GM12878 (cell line): Measurements from ENCODE around the gene MAML2. TPM values are rescaled to one million over a fixed set of nuclear protein-coding genes. Genes with fewer than 3 reads are reported as not detected.

Source experiments
- ATAC-seq: fragments of 200-7000 bp; cut with Tn5 transposase; 3 replicates; pipeline ENCODE4 v1.9.1; 2020; ENCODE audit warnings: mild to moderate bottlenecking, moderate library complexity
- BruUV-seq: library from RNA; stranded (reverse); fragments of 400-500 nt; replicated peaks from 2 replicates; lab custom pipeline; 2021; lab: Mats Ljungman, UMichigan
- CTCF ChIA-PET: fragments of 300-600 bp; sonication (Branson Sonifier 250); formaldehyde crosslinking; extraction: SDS; loops from one replicate; lab custom pipeline; 2021; ENCODE audit warnings: inconsistent platforms; lab: Yijun Ruan, JAX
- POLR2A ChIA-PET: fragments of 350-600 bp; formaldehyde crosslinking; extraction: SDS; loops from one replicate; lab custom pipeline; 2021; ENCODE audit warnings: inconsistent platforms; lab: Charles Lee
- RAD21 ChIA-PET: fragments of 300-600 bp; sonication (Branson Sonifier 250); formaldehyde crosslinking; loops from one replicate; lab custom pipeline; 2023; ENCODE audit warnings: antibody characterized with exemption; ENCODE audit not compliant: unreplicated experiment; lab: Charles Lee
- SMC1A ChIA-PET: fragments of 300-600 bp; sonication (Branson Sonifier 250); formaldehyde crosslinking; loops from one replicate; lab custom pipeline; 2023; ENCODE audit not compliant: unreplicated experiment, uncharacterized antibody; lab: Charles Lee
- DNase-seq: peaks from one replicate; pipeline ENCODE4 v3.0.0-alpha.2; 2011; ENCODE audit warnings: low read depth, low spot score
- FAIRE-seq: peaks from 3 replicates; lab custom pipeline; 2011; peaks lifted over from hg19 to GRCh38; lab: Jason Lieb, UNC
- H2AFZ ChIP-seq: 2 replicates; pipeline ENCODE4 v1.6.0; 2011; ENCODE audit warnings: low read depth, low read length, control low read depth; ENCODE audit not compliant: control insufficient read depth
- H3K27ac ChIP-seq: 2 replicates; pipeline ENCODE4 v1.5.1; 2011; ENCODE audit warnings: control low read depth; ENCODE audit not compliant: control insufficient read depth, insufficient read depth
- H3K27me3 ChIP-seq, 2 experiments: replicated peaks in 1 of 2; 2 replicates each; pipeline versions ENCODE4 v1.6.0 to v1.6.1; 2011; ENCODE audit warnings: low read length in 1 of 2; ENCODE audit not compliant: control insufficient read depth in 2 of 2, insufficient read depth in 2 of 2
- H3K36me3 ChIP-seq, 2 experiments: 2 replicates each; pipeline ENCODE4 v1.5.1; 2011; ENCODE audit warnings: low read length in 1 of 2; ENCODE audit not compliant: control insufficient read depth in 2 of 2, insufficient read depth in 2 of 2
- H3K4me1 ChIP-seq: 2 replicates; pipeline ENCODE4 v1.6.1; 2011; ENCODE audit warnings: mild to moderate bottlenecking, low read length, moderate library complexity, mixed read lengths; ENCODE audit not compliant: control insufficient read depth, insufficient read depth
- H3K4me2 ChIP-seq: 2 replicates; pipeline ENCODE4 v1.6.0; 2011; ENCODE audit warnings: control low read depth; ENCODE audit not compliant: control insufficient read depth, insufficient read depth
- H3K4me3 ChIP-seq: fragments of 200-600 bp; sonication (generic); 2 replicates; pipeline ENCODE4 v1.5.1; 2016
- H3K79me2 ChIP-seq: 2 replicates; pipeline ENCODE4 v1.6.0; 2011; ENCODE audit warnings: low read length; ENCODE audit not compliant: control insufficient read depth, insufficient read depth
- H3K9ac ChIP-seq: 2 replicates; pipeline ENCODE4 v1.8.0; 2011; ENCODE audit warnings: low read length, control low read depth, mixed read lengths; ENCODE audit not compliant: control insufficient read depth, insufficient read depth
- H3K9me3 ChIP-seq: replicated peaks from 3 replicates; pipeline ENCODE4 v1.5.1; 2011; ENCODE audit warnings: mild to moderate bottlenecking, low read length; ENCODE audit not compliant: control insufficient read depth, insufficient read depth
- H4K20me1 ChIP-seq: 2 replicates; pipeline ENCODE4 v1.6.0; 2011; ENCODE audit not compliant: control insufficient read depth, insufficient read depth
- ATF3 ChIP-seq: IDR thresholded peaks from 2 replicates; pipeline ENCODE4 v1.6.1; 2011; ENCODE audit warnings: low read depth, mild to moderate bottlenecking, low read length, moderate library complexity, borderline replicate concordance; ENCODE audit errors: extremely low read depth
- BACH1 ChIP-seq: fragments of 450-650 bp; IDR thresholded peaks from 2 replicates; pipeline ENCODE4 v1.6.1; 2017; ENCODE audit warnings: mild to moderate bottlenecking, borderline replicate concordance
- E2F8 ChIP-seq: fragments of 450-650 bp; IDR thresholded peaks from 2 replicates; pipeline ENCODE4 v1.6.1; 2018; ENCODE audit warnings: mild to moderate bottlenecking, low read depth, moderate library complexity; ENCODE audit not compliant: partially characterized antibody
- EGR1 ChIP-seq, 2 experiments: IDR thresholded peaks; 1 replicate in 1 of 2; 2 replicates in 1 of 2; pipeline ENCODE4 v1.6.1; 2011 to 2012; ENCODE audit warnings: low read depth in 2 of 2, low read length in 2 of 2, borderline replicate concordance in 1 of 2, mild to moderate bottlenecking in 1 of 2, moderate library complexity in 1 of 2
- EP300 ChIP-seq, 2 experiments: fragments of 150-350 bp in 1 of 2; IDR thresholded peaks; 2 replicates each; pipeline ENCODE4 v1.6.1; 2011 to 2012; ENCODE audit warnings: low read depth in 2 of 2, low read length in 2 of 2, borderline replicate concordance in 1 of 2, improper control_type of control experiment in 1 of 2, inconsistent platforms in 1 of 2; ENCODE audit not compliant: control insufficient read depth in 1 of 2
- FOS ChIP-seq: IDR thresholded peaks from 3 replicates; pipeline ENCODE4 v1.6.1; 2011; ENCODE audit warnings: borderline replicate concordance; ENCODE audit not compliant: insufficient read length; ENCODE audit errors: extremely low read depth
- NR2C2 ChIP-seq: IDR thresholded peaks from 2 replicates; pipeline ENCODE4 v1.6.1; 2011; ENCODE audit warnings: borderline replicate concordance, low read depth; ENCODE audit not compliant: control insufficient read depth, insufficient read length
- PAX8 ChIP-seq: fragments of 450-650 bp; IDR thresholded peaks from 2 replicates; pipeline ENCODE4 v1.6.1; 2017; ENCODE audit warnings: mild to moderate bottlenecking, moderate library complexity
- TBL1XR1 ChIP-seq: IDR thresholded peaks from 2 replicates; pipeline ENCODE4 v1.6.1; 2012; ENCODE audit warnings: low read depth, low read length, improper control_type of control experiment
- ZBED1 ChIP-seq: IDR thresholded peaks from 2 replicates; pipeline ENCODE4 v1.6.1; 2016; ENCODE audit warnings: borderline replicate concordance
- WGBS: methylation state at CpG from one replicate; pipeline ENCODE4 v1.1.6; 2016; ENCODE audit warnings: low lambda C conversion rate; ENCODE audit not compliant: insufficient replicate concordance, insufficient coverage; ENCODE audit errors: missing lambda C conversion rate; 5-methylcytosine and 5-hydroxymethylcytosine counted together
- in situ Hi-C: fragments of 300-500 bp; cut with MboI; formaldehyde crosslinking; loops from 9 replicates; pipeline ENCODE4 v1.14.3; 2018; ENCODE audit warnings: mixed read lengths
- intact Hi-C: fragments of 100-400 bp; cut with micrococcal nuclease; formaldehyde crosslinking; loops from one replicate; pipeline ENCODE4 v1.14.2; 2022; ENCODE audit not compliant: unreplicated experiment
- polyA plus RNA-seq, 11 experiments: library from polyadenylated mRNA; depleted of rRNA in 4 of 11; unstranded in 6 of 11; stranded (reverse) in 5 of 11; fragments of >200 nt; fragmentation: Nextera tagmentation in 4 of 11; fragmentation: Illumina TruSeq in 1 of 11; extraction: Ambion mirVana in 4 of 11; extraction: Trizol in 1 of 11; gene quantifications; 1 replicate in 1 of 11; 2 replicates in 10 of 11; pipeline versions ENCODE4 v1.2.1 to v1.2.3, GENCODE V29; 2011 to 2016; ENCODE audit warnings: inconsistent platforms in 2 of 11, missing spikeins in 2 of 11, low read depth in 1 of 11
- total RNA-seq, 4 experiments: library from RNA; depleted of rRNA in 3 of 4; stranded (reverse); fragments of >200 nt in 3 of 4; fragmentation: Illumina TruSeq in 1 of 4; extraction: Trizol in 1 of 4; gene quantifications; 2 replicates each; pipeline versions ENCODE4 v1.2.1 to v1.2.3, GENCODE V29; 2013 to 2021
- TF ChIP-seq, protein P1 (sequence below): fragments of 450-650 bp; formaldehyde crosslinking; IDR thresholded peaks from 2 replicates; pipeline ENCODE4 v1.4.0; 2020; ENCODE audit warnings: mild to moderate bottlenecking, moderate library complexity
- TF ChIP-seq, protein P2 (sequence below): IDR thresholded peaks from 2 replicates; pipeline ENCODE4 v1.6.1; 2011; ENCODE audit warnings: mild to moderate bottlenecking, low read depth, low read length, moderate library complexity; ENCODE audit not compliant: insufficient replicate concordance

Gene MAML2
- total and polyA plus RNA-seq, 10 of the 15 experiments (the other 5 are each of a cell fraction or from before 2014, with no cell fraction given) = 2.5 to 15.1 (median 12.0) TPM

DNA sequence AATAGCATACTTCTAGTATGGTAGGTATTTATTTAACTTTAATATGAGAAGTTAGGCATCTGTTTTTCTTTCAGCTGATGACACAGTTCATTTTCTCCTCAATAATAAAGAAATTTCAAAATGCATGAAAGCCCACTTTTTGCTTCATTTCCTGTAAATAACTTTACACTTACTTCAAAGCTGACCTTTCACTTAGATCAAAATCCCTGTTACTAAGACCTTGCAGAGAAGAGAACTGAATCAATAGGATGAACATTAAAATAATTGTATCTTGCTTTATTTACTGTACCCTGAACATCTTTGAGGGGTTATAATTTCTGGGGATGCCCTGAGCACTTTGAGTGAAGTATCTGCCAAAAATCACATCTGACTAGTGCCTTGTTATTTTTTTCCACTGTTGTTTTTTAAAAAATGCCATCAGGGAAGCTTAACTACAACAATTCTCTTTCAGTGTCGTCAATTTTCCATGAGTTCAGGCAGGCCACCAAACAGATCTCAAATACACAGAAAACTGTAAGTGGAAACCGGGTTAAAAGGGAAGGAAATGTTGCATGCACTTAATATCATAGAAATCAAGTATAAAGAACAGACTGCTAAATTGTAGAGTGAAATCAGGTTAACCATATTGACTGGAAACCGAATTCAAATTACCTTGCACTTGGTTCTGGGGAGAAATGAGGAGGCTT, 206.2 kb downstream of the MAML2 start:
- SMC1A ChIA-PET = interaction anchor here (1.3 to 1.7 kb wide), 2 partner anchors 9 to 25 kb away, joined by 3 to 6 read pairs; no protein-coding TSS in a partner anchor
- ATAC-seq (no peak), FAIRE-seq (no peak), DNase-seq (no peak)
- RAD21 ChIA-PET = no interaction called here
- H3K27me3 ChIP-seq = no peaks in the 10 kb centered on the region
- intact Hi-C loops = no loop called here
- POLR2A ChIA-PET = interaction anchor here (0.5 kb wide), 1 partner anchor 24 kb away, joined by 4 read pairs; no protein-coding TSS in a partner anchor
- H3K9ac ChIP-seq = no peak overlapping the region
- no peaks in the 10 kb centered on the region for H4K20me1 ChIP-seq
- H3K9me3 ChIP-seq = no peaks in the 10 kb centered on the region
- BruUV-seq = no TSS peak
- TF ChIP-seq E2F8 (no peak), PAX8 (no peak), BACH1 (no peak), ZBED1 (no peak), TBL1XR1 (no peak), EP300 (IDR thresholded peaks at IDR 0.05; ENCODE audit: borderline replicate concordance in 1 of 2, control insufficient read depth in 1 of 2, low read depth in 2 of 2, low read length in 2 of 2) (no peak), NR2C2 (no peak), ATF3 (no peak), FOS (no peak), EGR1 (IDR thresholded peaks at IDR 0.05; ENCODE audit: borderline replicate concordance in 1 of 2, low read depth in 2 of 2, low read length in 2 of 2) (no peak)
- TF ChIP-seq, protein P1, sequence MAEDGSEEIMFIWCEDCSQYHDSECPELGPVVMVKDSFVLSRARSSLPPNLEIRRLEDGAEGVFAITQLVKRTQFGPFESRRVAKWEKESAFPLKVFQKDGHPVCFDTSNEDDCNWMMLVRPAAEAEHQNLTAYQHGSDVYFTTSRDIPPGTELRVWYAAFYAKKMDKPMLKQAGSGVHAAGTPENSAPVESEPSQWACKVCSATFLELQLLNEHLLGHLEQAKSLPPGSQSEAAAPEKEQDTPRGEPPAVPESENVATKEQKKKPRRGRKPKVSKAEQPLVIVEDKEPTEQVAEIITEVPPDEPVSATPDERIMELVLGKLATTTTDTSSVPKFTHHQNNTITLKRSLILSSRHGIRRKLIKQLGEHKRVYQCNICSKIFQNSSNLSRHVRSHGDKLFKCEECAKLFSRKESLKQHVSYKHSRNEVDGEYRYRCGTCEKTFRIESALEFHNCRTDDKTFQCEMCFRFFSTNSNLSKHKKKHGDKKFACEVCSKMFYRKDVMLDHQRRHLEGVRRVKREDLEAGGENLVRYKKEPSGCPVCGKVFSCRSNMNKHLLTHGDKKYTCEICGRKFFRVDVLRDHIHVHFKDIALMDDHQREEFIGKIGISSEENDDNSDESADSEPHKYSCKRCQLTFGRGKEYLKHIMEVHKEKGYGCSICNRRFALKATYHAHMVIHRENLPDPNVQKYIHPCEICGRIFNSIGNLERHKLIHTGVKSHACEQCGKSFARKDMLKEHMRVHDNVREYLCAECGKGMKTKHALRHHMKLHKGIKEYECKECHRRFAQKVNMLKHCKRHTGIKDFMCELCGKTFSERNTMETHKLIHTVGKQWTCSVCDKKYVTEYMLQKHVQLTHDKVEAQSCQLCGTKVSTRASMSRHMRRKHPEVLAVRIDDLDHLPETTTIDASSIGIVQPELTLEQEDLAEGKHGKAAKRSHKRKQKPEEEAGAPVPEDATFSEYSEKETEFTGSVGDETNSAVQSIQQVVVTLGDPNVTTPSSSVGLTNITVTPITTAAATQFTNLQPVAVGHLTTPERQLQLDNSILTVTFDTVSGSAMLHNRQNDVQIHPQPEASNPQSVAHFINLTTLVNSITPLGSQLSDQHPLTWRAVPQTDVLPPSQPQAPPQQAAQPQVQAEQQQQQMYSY (CRISPR knock-in tag) = no peak
- TF ChIP-seq, protein P2, sequence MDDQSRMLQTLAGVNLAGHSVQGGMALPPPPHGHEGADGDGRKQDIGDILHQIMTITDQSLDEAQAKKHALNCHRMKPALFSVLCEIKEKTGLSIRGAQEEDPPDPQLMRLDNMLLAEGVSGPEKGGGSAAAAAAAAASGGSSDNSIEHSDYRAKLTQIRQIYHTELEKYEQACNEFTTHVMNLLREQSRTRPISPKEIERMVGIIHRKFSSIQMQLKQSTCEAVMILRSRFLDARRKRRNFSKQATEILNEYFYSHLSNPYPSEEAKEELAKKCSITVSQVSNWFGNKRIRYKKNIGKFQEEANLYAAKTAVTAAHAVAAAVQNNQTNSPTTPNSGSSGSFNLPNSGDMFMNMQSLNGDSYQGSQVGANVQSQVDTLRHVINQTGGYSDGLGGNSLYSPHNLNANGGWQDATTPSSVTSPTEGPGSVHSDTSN = no peak
- in situ Hi-C loops = no loop called here
- no peak overlapping the region for H3K4me3 ChIP-seq
- no peak overlapping the region for H2AFZ ChIP-seq
- H3K27ac ChIP-seq = no peak overlapping the region
- no peaks in the 10 kb centered on the region for H3K4me1 ChIP-seq
- 63% methylated on average over 3 of the region's 3 CpGs for WGBS
- peaks cover 4% of the 10 kb centered on the region for H3K79me2 ChIP-seq
- CTCF ChIA-PET = interaction anchor here (0.7 to 1.3 kb wide), 3 partner anchors 9 to 15 kb away, joined by 3 to 4 read pairs (median 4); no protein-coding TSS in a partner anchor
- H3K4me2 ChIP-seq = no peak overlapping the region
- H3K36me3 ChIP-seq = no peaks in the 10 kb centered on the region; a peak in 2 of 4 replicates
